HepG2 (cell line): ENCODE data around the gene THADA. TPM values are rescaled to one million over a fixed set of nuclear protein-coding genes. Genes with fewer than 3 reads are reported as not detected.

Experiments used
- ADNP ChIP-seq: sonication (generic); formaldehyde crosslinking; IDR thresholded peaks from 2 replicates; pipeline ENCODE4 v1.4.0; 2020; ENCODE audit warnings: missing genetic modification reagents
- CENPBD1 ChIP-seq: sonication (generic); formaldehyde crosslinking; IDR thresholded peaks from 2 replicates; pipeline ENCODE4 v1.8.0; 2022; ENCODE audit warnings: missing genetic modification reagents, low read depth, mild to moderate bottlenecking, borderline replicate concordance
- GABPB1 ChIP-seq: IDR thresholded peaks from 2 replicates; pipeline ENCODE4 v1.6.1; 2016; ENCODE audit warnings: mild to moderate bottlenecking, missing genetic modification reagents, moderate library complexity, missing compliant biosample characterization
- KDM2A ChIP-seq: sonication (generic); formaldehyde crosslinking; IDR thresholded peaks from 2 replicates; pipeline ENCODE4 v1.4.0; 2020; ENCODE audit warnings: low read depth, missing genetic modification reagents, borderline replicate concordance
- KDM5B ChIP-seq: sonication (generic); formaldehyde crosslinking; IDR thresholded peaks from 2 replicates; pipeline ENCODE4 v1.4.0; 2020; ENCODE audit warnings: missing genetic modification reagents, mild to moderate bottlenecking, borderline replicate concordance
- NFYB ChIP-seq: sonication (generic); formaldehyde crosslinking; IDR thresholded peaks from 2 replicates; pipeline ENCODE4 v1.4.0; 2020; ENCODE audit warnings: missing genetic modification reagents
- RARG ChIP-seq: sonication (generic); formaldehyde crosslinking; IDR thresholded peaks from 2 replicates; pipeline ENCODE4 v1.4.0; 2020; ENCODE audit warnings: low read depth, mild to moderate bottlenecking, missing genetic modification reagents
- SIN3B ChIP-seq: fragments of 150-350 bp; IDR thresholded peaks from 2 replicates; pipeline ENCODE4 v1.6.1; 2014; ENCODE audit warnings: low read length
- SP140L ChIP-seq: sonication (generic); formaldehyde crosslinking; IDR thresholded peaks from 2 replicates; pipeline ENCODE4 v1.4.0; 2020; ENCODE audit warnings: missing genetic modification reagents, borderline replicate concordance
- SUZ12 ChIP-seq: fragments of 150-350 bp; IDR thresholded peaks from 2 replicates; pipeline ENCODE4 v1.6.1; 2014; ENCODE audit warnings: low read depth, low read length
- ZNF142 ChIP-seq: sonication (generic); formaldehyde crosslinking; IDR thresholded peaks from 2 replicates; pipeline ENCODE4 v1.4.0; 2020; ENCODE audit warnings: missing genetic modification reagents
- ZNF639 ChIP-seq: conservative IDR thresholded peaks from 2 replicates; pipeline ENCODE4 v1.6.1; 2018; ENCODE audit warnings: missing genetic modification reagents
- ZNF652 ChIP-seq: IDR thresholded peaks from 2 replicates; pipeline ENCODE4 v1.6.1; 2016; ENCODE audit warnings: low read depth, borderline replicate concordance
- ZNF773 ChIP-seq: sonication (generic); formaldehyde crosslinking; IDR thresholded peaks from 2 replicates; pipeline ENCODE4 v1.4.0; 2020; ENCODE audit warnings: missing genetic modification reagents, borderline replicate concordance
- ZSCAN30 ChIP-seq: sonication (generic); formaldehyde crosslinking; IDR thresholded peaks from 2 replicates; pipeline ENCODE4 v1.5.0; 2020; ENCODE audit warnings: mild to moderate bottlenecking, missing genetic modification reagents
- polyA plus RNA-seq, 8 experiments: library from polyadenylated mRNA; depleted of rRNA in 3 of 8; stranded (reverse) in 7 of 8; unstranded in 1 of 8; fragments of >200 nt; fragmentation: Illumina TruSeq in 4 of 8; extraction: Trizol in 4 of 8; gene quantifications; 2 replicates each; pipeline versions ENCODE4 v1.2.1 to v1.2.3, GENCODE V29; 2011 to 2016; ENCODE audit warnings: low read depth in 4 of 8, missing spikeins in 1 of 8, mixed read lengths in 1 of 8; ENCODE audit not compliant: insufficient read depth in 1 of 8
- total RNA-seq, 5 experiments: library from RNA; depleted of rRNA; stranded (reverse); fragments of >200 nt; fragmentation: Illumina TruSeq; extraction: Trizol; gene quantifications; 2 replicates each; pipeline ENCODE4 v1.2.3, GENCODE V29; 2016; ENCODE audit warnings: low read depth in 1 of 5
- TF ChIP-seq, protein P1 (sequence below): sonication (generic); formaldehyde crosslinking; IDR thresholded peaks from 2 replicates; pipeline ENCODE4 v1.8.1; 2023; ENCODE audit warnings: mild to moderate bottlenecking, inconsistent platforms, moderate library complexity, missing genetic modification reagents, borderline replicate concordance

Gene THADA
- total and polyA plus RNA-seq, 2 of the 13 experiments (the other 11 are each of a cell fraction or from before 2014, with no cell fraction given), result 12.7 to 21.7 TPM

DNA sequence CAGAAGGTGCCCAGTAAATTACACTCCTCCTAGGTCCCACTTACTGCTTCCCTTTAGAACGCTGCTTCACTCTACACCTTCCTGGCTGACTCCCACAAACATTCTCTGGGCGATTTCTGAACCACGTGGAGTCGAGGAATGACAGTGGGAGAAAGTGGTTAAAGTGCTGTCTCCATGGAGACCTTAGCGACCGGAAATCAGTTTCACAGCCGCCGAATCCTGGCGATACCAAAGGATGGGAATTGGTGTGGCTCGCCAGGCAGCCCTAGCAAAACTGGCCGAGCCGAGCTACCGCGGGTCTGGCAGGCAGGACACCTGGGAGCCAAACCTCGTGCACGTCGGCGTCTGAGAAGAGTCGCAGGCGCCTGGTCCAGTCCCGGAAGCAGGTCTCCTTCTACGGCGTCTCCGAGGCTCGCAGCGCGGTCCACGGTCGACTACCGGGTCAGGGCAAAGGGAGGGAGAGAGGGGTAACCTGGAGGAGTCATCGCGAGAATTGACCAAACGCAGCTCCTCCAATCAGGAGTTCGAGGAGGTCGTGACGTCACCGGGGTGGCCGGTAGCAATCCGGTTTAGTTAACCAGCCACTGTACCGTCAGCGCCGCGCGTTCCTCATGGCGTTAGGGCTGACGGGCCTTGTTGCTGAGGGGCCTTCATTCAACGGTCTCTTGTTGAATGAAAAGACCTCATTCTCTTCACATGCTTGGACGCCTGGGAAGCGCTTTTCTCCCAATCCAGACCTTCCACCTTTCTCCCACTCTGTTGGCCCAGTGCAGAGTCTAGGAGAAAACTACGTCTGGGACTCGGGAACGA is at the start of gene THADA (continued):
- TF ChIP-seq, protein P1, sequence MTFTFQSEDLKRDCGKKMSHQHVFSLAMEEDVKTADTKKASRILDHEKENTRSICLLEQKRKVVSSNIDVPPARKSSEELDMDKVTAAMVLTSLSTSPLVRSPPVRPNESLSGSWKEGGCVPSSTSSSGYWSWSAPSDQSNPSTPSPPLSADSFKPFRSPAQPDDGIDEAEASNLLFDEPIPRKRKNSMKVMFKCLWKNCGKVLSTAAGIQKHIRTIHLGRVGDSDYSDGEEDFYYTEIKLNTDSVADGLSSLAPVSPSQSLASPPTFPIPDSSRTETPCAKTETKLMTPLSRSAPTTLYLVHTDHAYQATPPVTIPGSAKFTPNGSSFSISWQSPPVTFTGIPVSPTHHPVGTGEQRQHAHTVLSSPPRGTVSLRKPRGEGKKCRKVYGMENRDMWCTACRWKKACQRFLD (CRISPR knock-in tag), result peak; percentile 56; the same call in 1 of the 2 replicates
- TF ChIP-seq ZNF652 (CRISPR knock-in tag), result peak; percentile 39; the same call in 1 of the 2 replicates
- peak; percentile 84 for TF ChIP-seq ZNF639 (CRISPR knock-in tag)
- peak; percentile 96 for TF ChIP-seq KDM5B (CRISPR knock-in tag)
- TF ChIP-seq SUZ12, result no peak
- TF ChIP-seq ZNF142, result no peak; the same call in 1 of the 2 replicates
- 0 out of 2 replicates have a peak, but pooled peaks have one; percentile 47 for TF ChIP-seq ZNF773 (CRISPR knock-in tag)
- TF ChIP-seq RARG (CRISPR knock-in tag), result no peak
- peak; percentile 99 for TF ChIP-seq NFYB (CRISPR knock-in tag)
- TF ChIP-seq SIN3B, result peak; percentile 54
- peak; percentile 98 for TF ChIP-seq GABPB1
- 0 out of 2 replicates have a peak, but pooled peaks have one; percentile 78 for TF ChIP-seq CENPBD1 (CRISPR knock-in tag)
- TF ChIP-seq KDM2A, result peak; percentile 98
- no peak for TF ChIP-seq SP140L (CRISPR knock-in tag)
- TF ChIP-seq ADNP (CRISPR knock-in tag), result no peak
- no peak for TF ChIP-seq ZSCAN30 (CRISPR knock-in tag)
